NCI-H446 (cell line): ENCODE data around the gene CYSLTR2.
"Not testable (repeated sequence)": the region's sequence is repeated elsewhere in the genome, so short reads cannot be mapped to it uniquely, and the experiment has no call there.

Experiments used
- DNase-seq, 2 experiments: peaks; one replicate each; lab custom pipeline; 2025; lab: John Stamatoyannopoulos, UW

CYSLTR2 gene

GRCh38 chr13:48695776-48696175 lies 42.0 kb downstream of the CYSLTR2 start:
- no peak for DNase-seq

GRCh38 chr13:48696676-48697075 lies 42.9 kb downstream of the CYSLTR2 start:
- not testable (repeated sequence) for DNase-seq

GRCh38 chr13:48707405-48707804 lies 53.7 kb downstream of the CYSLTR2 start:
- DNase-seq: no peak

GRCh38 chr13:48708764-48709163 lies 55.0 kb downstream of the CYSLTR2 start:
- DNase-seq: no peak

- DNase-seq: no peak
Observed at GRCh38 chr13:48709213-48709612, 55.5 kb downstream of the CYSLTR2 start.

GRCh38 chr13:48710160-48710559 lies 56.4 kb downstream of the CYSLTR2 start:
- DNase-seq: no peak

GRCh38 chr13:48712141-48712540 lies 58.4 kb downstream of the CYSLTR2 start:
- no peak for DNase-seq

- DNase-seq: no peak
Observed at GRCh38 chr13:48715977-48716376, 62.2 kb downstream of the CYSLTR2 start.

GRCh38 chr13:48720621-48721020 lies 66.9 kb downstream of the CYSLTR2 start:
- no peak for DNase-seq

- DNase-seq: no peak
Observed at GRCh38 chr13:48723168-48723567, 69.4 kb downstream of the CYSLTR2 start.

- DNase-seq: no peak
Observed at GRCh38 chr13:48725271-48725670, 71.5 kb downstream of the CYSLTR2 start.

- DNase-seq: no peak
Observed at GRCh38 chr13:48726711-48727110, 73.0 kb downstream of the CYSLTR2 start.

GRCh38 chr13:48727241-48728011 lies 73.7 kb downstream of the CYSLTR2 start:
- no peak for DNase-seq

GRCh38 chr13:48728226-48728625 lies 74.5 kb downstream of the CYSLTR2 start:
- no peak for DNase-seq

GRCh38 chr13:48728876-48729275 lies 75.1 kb downstream of the CYSLTR2 start:
- DNase-seq: no peak

- DNase-seq: no peak
Observed at GRCh38 chr13:48729856-48730255, 76.1 kb downstream of the CYSLTR2 start.

GRCh38 chr13:48731001-48731658 lies 77.4 kb downstream of the CYSLTR2 start:
- no peak for DNase-seq

- peak in 1 of 2 experiments; percentile 3 for DNase-seq
Observed at GRCh38 chr13:48731957-48732569, 78.3 kb downstream of the CYSLTR2 start.

- DNase-seq: no peak
Observed at GRCh38 chr13:48733739-48734335, 80.1 kb downstream of the CYSLTR2 start.

- DNase-seq: no peak
Observed at GRCh38 chr13:48735571-48735970, 81.8 kb downstream of the CYSLTR2 start.

- DNase-seq: no peak
Observed at GRCh38 chr13:48737689-48738088, 84.0 kb downstream of the CYSLTR2 start.

- no peak for DNase-seq
Observed at GRCh38 chr13:48738311-48738710, 84.6 kb downstream of the CYSLTR2 start.
